ENCODE results near the gene SLC1A7. TPM values are rescaled to one million over a fixed set of nuclear protein-coding genes. Genes with fewer than 3 reads are reported as not detected.

The SLC1A7 gene
- total and polyA plus RNA-seq, 2 donors (not counting 1 experiment from before 2014, with no cell fraction given): 0.10 TPM; not detected in 1

- ChIA-PET POLR2A (no interaction called here), CTCF (interaction anchor here (1.5 kb wide), 1 partner anchor 29 kb away, joined by 3 read pairs; no protein-coding TSS in a partner anchor)
- H2AFZ ChIP-seq (ENCODE audit: insufficient read depth, low read depth, low read length, poor library complexity, severe bottlenecking): no peak overlapping the region
- WGBS (ENCODE audit: insufficient coverage): 96% methylated on average over 10 of the region's 11 CpGs
- peaks cover 13% of the 10 kb centered on the region for H3K27me3 Mint-ChIP-seq
- no peaks in the 10 kb centered on the region for H3K9me3 Mint-ChIP-seq (ENCODE audit: insufficient read depth)
- peaks cover 0 to 3% (median 0%) of the 10 kb centered on the region in 4 experiments for H3K27me3 ChIP-seq (replicated peaks in 1 of 4; ENCODE audit: control extremely low read depth in 1 of 4, control insufficient read depth in 3 of 4, insufficient read depth in 4 of 4, low read length in 3 of 4)
- H3K9ac ChIP-seq (ENCODE audit: low read length): no peak overlapping the region
- H3K79me2 ChIP-seq (ENCODE audit: control insufficient read depth, insufficient read depth, low read length): no peaks in the 10 kb centered on the region
- no peaks in the 10 kb centered on the region for H4K20me1 ChIP-seq (ENCODE audit: control insufficient read depth, insufficient read depth, low read length, poor library complexity, severe bottlenecking)
- no peak overlapping the region for H3K4me3 ChIP-seq (ENCODE audit: control extremely low read depth in 1 of 5, extremely low read depth in 1 of 5, insufficient read depth in 1 of 5, low read depth in 2 of 5, low read length in 4 of 5)
- H3K27ac ChIP-seq (ENCODE audit: low read length in 2 of 2): no peak overlapping the region
- peaks cover 0 to 4% (median 0%) of the 10 kb centered on the region in 3 donors for H3K9me3 ChIP-seq (ENCODE audit: control extremely low read depth in 1 of 3, control insufficient read depth in 2 of 3, insufficient read depth in 1 of 3, low read length in 2 of 3)
- H3K4me2 ChIP-seq (replicated peaks; ENCODE audit: low read depth, low read length, poor library complexity, severe bottlenecking): no peak overlapping the region
- no peaks in the 10 kb centered on the region for H3K4me1 ChIP-seq (ENCODE audit: control insufficient read depth in 2 of 2, insufficient read depth in 2 of 2, low read length in 2 of 2)
- H3K4me3 Mint-ChIP-seq: no peak overlapping the region
- no peak overlapping the region for H3K27ac Mint-ChIP-seq
- H3K36me3 ChIP-seq (replicated peaks in 1 of 2; ENCODE audit: control extremely low read depth in 1 of 2, control insufficient read depth in 1 of 2, extremely low read depth in 1 of 2, insufficient read depth in 2 of 2, low read length in 1 of 2): no peaks in the 10 kb centered on the region
- intact Hi-C loops (cut with micrococcal nuclease): no loop called here
- ATAC-seq (ENCODE audit: low read depth) (no peak), DNase-seq (no peak)
- H3K4me1 Mint-ChIP-seq: no peaks in the 10 kb centered on the region
- no peak for TF ChIP-seq EZH2 (IDR thresholded peaks at IDR 0.05; ENCODE audit: borderline replicate concordance, insufficient read depth, low read depth, low read length, poor library complexity, severe bottlenecking)
- no peak for TF ChIP-seq CTCF (IDR thresholded peaks at IDR 0.05)
Measured at GRCh38 chr1:53116933-53117600, 25.4 kb downstream of the SLC1A7 start.

- no peak overlapping the region for H3K4me2 ChIP-seq (replicated peaks; ENCODE audit: low read depth, low read length, poor library complexity, severe bottlenecking)
- no peak overlapping the region for H3K4me3 Mint-ChIP-seq
- no peak overlapping the region for H3K27ac ChIP-seq (ENCODE audit: low read length in 2 of 2)
- no peaks in the 10 kb centered on the region for H3K36me3 ChIP-seq (replicated peaks in 1 of 2; ENCODE audit: control extremely low read depth in 1 of 2, control insufficient read depth in 1 of 2, extremely low read depth in 1 of 2, insufficient read depth in 2 of 2, low read length in 1 of 2)
- no peaks in the 10 kb centered on the region for H3K79me2 ChIP-seq (ENCODE audit: control insufficient read depth, insufficient read depth, low read length)
- no peak overlapping the region for H3K27ac Mint-ChIP-seq
- DNase-seq (no peak), ATAC-seq (ENCODE audit: low read depth) (no peak)
- H3K4me3 ChIP-seq (ENCODE audit: control extremely low read depth in 1 of 5, extremely low read depth in 1 of 5, insufficient read depth in 1 of 5, low read depth in 2 of 5, low read length in 4 of 5): no peak overlapping the region
- H3K9me3 ChIP-seq (ENCODE audit: control extremely low read depth in 1 of 3, control insufficient read depth in 2 of 3, insufficient read depth in 1 of 3, low read length in 2 of 3): peaks cover 0 to 4% (median 0%) of the 10 kb centered on the region in 3 donors
- no peaks in the 10 kb centered on the region for H3K9me3 Mint-ChIP-seq (ENCODE audit: insufficient read depth)
- H3K4me1 Mint-ChIP-seq: no peaks in the 10 kb centered on the region
- TF ChIP-seq CTCF (IDR thresholded peaks at IDR 0.05) (no peak), EZH2 (IDR thresholded peaks at IDR 0.05; ENCODE audit: borderline replicate concordance, insufficient read depth, low read depth, low read length, poor library complexity, severe bottlenecking) (no peak)
- no peaks in the 10 kb centered on the region for H4K20me1 ChIP-seq (ENCODE audit: control insufficient read depth, insufficient read depth, low read length, poor library complexity, severe bottlenecking)
- peaks cover 0 to 3% (median 0%) of the 10 kb centered on the region in 4 experiments for H3K27me3 ChIP-seq (replicated peaks in 1 of 4; ENCODE audit: control extremely low read depth in 1 of 4, control insufficient read depth in 3 of 4, insufficient read depth in 4 of 4, low read length in 3 of 4)
- 77% methylated on average over 6 of the region's 9 CpGs for WGBS (ENCODE audit: insufficient coverage)
- no peaks in the 10 kb centered on the region for H3K4me1 ChIP-seq (ENCODE audit: control insufficient read depth in 2 of 2, insufficient read depth in 2 of 2, low read length in 2 of 2)
- H2AFZ ChIP-seq (ENCODE audit: insufficient read depth, low read depth, low read length, poor library complexity, severe bottlenecking): no peak overlapping the region
- CTCF ChIA-PET: no interaction called here
- no peak overlapping the region for H3K9ac ChIP-seq (ENCODE audit: low read length)
- intact Hi-C loops (cut with micrococcal nuclease): no loop called here
- POLR2A ChIA-PET: no interaction called here
- H3K27me3 Mint-ChIP-seq: peaks cover 13% of the 10 kb centered on the region
Measured at GRCh38 chr1:53116307-53116810, 26.1 kb downstream of the SLC1A7 start.
